G401 (cell line): Measurements from ENCODE around the gene GYS2. TPM values are rescaled to one million over a fixed set of nuclear protein-coding genes. Genes with fewer than 3 reads are reported as not detected.
A peak's percentile ranks its signal among the peaks of the same experiment; 100 is the strongest.
"Not testable (repeated sequence)": the region's sequence is repeated elsewhere in the genome, so short reads cannot be mapped to it uniquely, and the experiment has no call there.

Experiments used
- DNase-seq: peaks from one replicate; pipeline ENCODE4 v3.0.0-alpha.2; 2015; ENCODE audit warnings: low spot score
- in situ Hi-C: cut with HindIII; loops from 2 replicates; pipeline ENCODE4 v1.10.0; 2016; ENCODE audit warnings: low sequenced_read_pairs, mixed read lengths
- total RNA-seq: library from RNA; depleted of rRNA; stranded (reverse); fragments of >200 nt; shearing (Covaris generic); gene quantifications from 2 replicates; pipeline ENCODE4 v1.2.3, GENCODE V29; 2014; rRNA removed

GYS2 gene
- not detected in 2 replicates for total RNA-seq

GRCh38 chr12:21604245-21605101 is at the start of gene GYS2:
Gene GYS2, minus strand, starts transcription at chr12:21604847. Its CDS starts 255 bp downstream, at chr12:21604592.
- in situ Hi-C loops, result no loop called here
- DNase-seq, result no peak

- in situ Hi-C loops, result no loop called here
- peak; percentile 76 for DNase-seq
Observed at GRCh38 chr12:21651821-21652220, 47.2 kb upstream of the GYS2 start.

- in situ Hi-C loops, result no loop called here
- no peak for DNase-seq
Observed at GRCh38 chr12:21650997-21651396, 46.4 kb upstream of the GYS2 start.

DNA sequence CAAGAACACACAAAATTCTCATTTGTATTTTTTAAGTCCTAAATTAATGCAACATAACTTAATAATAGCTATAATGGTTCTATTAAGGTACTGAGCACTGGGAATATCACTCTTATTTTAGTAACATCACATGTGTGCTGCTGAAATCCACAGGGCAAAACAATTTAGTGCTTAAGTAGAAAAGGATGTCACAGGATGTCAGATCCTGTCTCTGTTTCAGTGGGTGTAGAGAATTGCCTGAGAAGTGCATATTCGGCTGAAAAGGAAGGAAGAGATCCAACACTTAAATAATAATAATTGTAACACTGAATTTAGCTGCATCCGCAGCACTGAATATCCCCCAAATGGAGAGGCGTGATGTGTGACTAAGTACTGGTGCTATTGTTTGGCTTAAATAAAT is 44.4 kb upstream of the GYS2 start:
- in situ Hi-C loops, result no loop called here
- DNase-seq, result no peak

DNA sequence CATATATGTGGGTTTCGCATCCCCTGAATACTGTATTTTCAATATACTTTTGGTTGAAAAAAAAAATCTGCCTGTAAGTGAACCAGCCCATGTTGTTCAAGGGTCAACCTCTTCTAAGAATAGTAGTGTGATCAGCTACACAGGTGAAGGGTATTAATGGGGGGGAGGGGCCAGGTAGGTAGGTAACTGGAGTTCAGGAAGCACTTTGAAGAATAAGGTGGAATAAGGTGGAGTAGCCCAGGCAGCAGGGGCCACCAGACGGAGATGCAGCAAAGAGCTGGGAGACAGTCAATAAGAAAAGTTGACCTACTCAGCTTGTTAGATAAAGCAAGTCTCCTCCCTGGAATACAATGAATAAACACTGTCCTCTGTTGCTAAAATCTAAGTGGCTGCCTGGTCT is 43.7 kb upstream of the GYS2 start:
- in situ Hi-C loops, result no loop called here
- DNase-seq, result no peak

GRCh38 chr12:21647179-21647578 is 42.5 kb upstream of the GYS2 start:
- in situ Hi-C loops, result no loop called here
- DNase-seq, result no peak

- in situ Hi-C loops, DNase-seq: not testable (repeated sequence)
Observed at GRCh38 chr12:21645041-21645500, 40.4 kb upstream of the GYS2 start.

GRCh38 chr12:21644516-21644915 is 39.9 kb upstream of the GYS2 start:
- in situ Hi-C loops, result no loop called here
- DNase-seq, result no peak

DNA sequence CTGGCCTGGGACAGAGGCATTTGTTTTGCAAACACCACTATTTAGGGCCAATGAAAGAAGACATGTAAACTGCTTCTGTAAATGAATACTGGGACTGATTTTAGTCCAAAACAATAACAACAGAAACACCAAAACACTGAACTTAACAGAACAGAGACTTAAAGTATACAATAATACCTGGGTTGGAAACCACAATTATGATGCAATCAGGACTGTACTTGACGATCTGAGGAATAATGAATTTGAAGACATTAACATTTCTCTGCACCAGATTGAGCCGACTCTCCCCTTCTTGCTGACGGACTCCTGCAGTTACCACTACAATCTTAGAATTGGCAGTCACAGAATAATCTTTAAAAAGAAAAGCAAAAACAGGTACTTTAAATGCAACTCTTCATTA is 39.1 kb upstream of the GYS2 start:
- in situ Hi-C loops, result no loop called here
- no peak for DNase-seq

DNA sequence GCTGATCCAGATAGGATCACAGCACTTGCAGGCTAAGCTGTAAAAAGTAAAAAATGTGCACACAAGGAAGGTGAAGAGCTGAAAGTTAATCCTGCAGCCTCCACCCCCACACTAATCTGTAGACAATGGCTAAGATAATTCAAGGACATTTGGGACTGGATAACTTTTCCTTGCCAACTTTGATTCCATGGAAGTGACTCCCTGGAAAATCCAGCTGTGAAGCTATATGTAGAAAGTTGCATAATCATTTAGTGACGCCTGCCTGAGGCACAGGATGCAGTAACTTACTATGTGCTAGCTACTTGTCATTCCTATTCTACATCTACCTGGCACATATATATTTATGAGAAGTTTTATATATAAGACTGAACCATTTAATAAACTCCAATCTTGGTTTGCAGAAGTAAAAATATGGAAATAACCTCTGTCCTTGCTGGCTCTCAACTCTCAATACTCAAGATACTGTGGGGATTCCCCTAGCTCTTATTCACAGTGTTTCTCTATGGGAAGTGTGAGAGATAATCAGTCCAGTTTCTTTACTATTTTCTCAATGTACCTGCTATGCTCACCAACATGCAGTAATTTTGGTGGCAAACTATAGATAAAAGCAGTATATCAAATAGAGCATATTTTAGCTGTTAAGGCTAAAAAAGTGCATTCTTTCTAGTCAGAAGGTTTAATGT is 38.2 kb upstream of the GYS2 start:
- in situ Hi-C loops, result no loop called here
- DNase-seq, result no peak

DNA sequence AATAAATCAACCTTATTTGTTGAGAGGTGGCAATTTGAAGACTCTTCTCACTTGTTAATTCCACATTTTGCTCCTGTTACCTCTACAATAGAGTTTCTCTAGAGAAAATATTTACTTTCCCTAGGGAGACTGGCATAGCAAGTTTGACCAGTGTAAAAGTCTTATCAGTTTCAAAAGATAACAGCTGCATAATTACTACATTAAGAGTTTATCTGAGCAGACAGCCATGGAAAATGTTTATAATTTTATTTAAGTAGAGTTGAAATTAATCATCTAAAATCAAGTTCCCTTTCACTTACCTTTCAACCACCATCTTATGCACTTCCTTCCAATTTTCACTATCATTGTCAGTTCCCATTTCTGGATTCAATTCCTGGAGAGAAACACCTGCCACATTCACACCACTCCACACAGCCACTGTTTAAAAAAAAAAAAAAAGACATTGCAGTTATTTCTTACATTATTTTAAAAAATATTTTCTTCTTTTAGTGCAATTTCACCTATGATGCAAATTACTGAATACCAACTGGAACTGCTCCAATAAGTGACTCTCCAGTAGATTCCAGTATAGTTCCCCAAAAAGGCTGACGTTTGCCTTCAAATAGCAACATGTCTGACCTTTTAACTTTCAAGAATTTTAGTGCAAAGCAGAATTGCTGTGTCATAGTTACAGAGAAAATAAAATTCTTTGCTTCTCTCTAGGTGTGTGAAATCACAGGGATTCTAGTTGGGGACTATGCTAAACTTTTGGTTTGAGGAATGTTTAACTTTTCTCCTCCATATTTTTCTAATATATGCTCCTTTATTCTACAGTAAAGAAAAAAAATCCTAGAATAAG is 33.6 kb upstream of the GYS2 start:
- DNase-seq, result no peak
- in situ Hi-C loops, result no loop called here

DNA sequence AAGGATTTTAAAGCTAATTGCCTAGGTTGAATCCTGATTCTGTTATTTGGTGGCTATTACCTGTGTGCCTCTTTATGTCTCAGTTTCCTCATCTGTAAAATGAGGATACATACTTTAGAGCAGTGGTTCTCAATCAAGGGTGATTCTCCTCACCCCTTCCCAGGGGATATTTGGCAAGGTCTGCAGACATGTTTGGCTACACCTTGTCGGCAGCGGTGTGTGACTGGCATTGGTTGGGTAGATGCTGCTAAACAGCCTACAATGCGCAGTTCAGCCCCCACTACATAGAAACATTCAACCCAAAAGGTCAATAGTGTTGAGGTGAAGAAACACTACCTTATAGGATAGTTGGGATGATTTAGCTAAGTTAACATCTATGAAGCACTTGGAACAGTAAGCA is 29.6 kb upstream of the GYS2 start:
- in situ Hi-C loops, result no loop called here

DNA sequence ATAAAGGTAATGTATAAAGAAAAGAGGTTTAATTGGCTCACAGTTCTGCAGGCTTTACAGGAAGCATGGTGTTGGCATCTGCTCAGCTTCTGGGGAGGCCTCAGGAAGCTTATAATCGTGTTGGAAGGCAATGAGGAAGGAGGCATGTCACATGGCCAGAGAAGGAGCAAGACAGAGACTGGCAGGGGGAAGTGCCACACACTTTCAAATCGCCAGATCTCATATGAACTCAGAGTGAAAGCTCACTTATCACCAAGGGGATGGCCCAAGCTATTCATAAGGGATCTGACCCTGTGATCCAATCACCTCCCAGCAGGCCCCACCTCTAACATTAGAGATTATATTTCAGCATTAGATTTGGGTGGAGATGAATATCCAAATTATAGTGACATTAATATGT is 26.7 kb upstream of the GYS2 start:
- no peak for DNase-seq
- in situ Hi-C loops, result no loop called here

More for the DNA sequence above, 29.6 kb upstream of the GYS2 start:
- DNase-seq, result no peak

- DNase-seq, result no peak
- in situ Hi-C loops, result no loop called here
Observed at GRCh38 chr12:21627924-21628323, 23.3 kb upstream of the GYS2 start.

DNA sequence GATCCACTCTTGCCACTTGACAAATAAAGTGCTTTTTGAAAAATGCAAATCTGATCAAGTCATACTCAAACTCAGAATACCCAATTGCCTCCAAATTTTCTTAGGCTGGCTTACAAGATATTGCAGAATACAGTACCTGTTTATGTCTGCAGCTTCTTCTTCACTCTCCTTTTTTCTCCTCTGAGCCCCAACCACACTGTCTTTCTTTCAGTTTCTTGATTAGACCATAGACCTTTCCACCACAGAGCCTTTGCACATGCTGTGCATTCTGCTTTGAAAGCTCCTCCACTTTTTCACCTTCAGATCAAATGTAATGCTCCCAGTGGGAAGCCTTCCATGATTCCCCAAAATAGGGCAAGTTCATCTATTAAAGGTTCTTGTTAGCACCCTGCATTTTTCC is 13.9 kb upstream of the GYS2 start:
- in situ Hi-C loops, result no loop called here
- DNase-seq, result no peak

DNA sequence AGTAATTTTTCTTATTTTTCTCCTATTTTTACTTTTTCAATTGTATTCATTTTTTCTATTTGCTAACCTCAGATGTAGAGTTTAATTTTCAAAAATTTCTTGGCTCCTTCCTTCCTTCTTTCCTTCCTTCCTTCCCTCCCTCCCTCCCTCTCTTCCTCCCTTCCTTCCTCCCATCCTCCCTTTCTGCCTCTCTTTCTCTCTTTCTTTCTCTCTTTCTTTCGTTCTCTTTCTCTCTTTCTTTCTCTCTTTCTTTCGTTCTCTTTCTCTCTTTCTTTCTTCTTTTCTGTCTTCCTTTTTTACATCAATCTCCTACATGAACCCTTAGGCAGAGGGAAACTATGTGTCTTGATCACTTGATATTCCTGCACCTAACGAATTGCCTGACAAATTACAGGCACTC is 12.4 kb upstream of the GYS2 start:
- in situ Hi-C loops, result no loop called here
- no peak for DNase-seq

- in situ Hi-C loops, result no loop called here
- no peak for DNase-seq
Observed at GRCh38 chr12:21615431-21615830, 10.8 kb upstream of the GYS2 start.

DNA sequence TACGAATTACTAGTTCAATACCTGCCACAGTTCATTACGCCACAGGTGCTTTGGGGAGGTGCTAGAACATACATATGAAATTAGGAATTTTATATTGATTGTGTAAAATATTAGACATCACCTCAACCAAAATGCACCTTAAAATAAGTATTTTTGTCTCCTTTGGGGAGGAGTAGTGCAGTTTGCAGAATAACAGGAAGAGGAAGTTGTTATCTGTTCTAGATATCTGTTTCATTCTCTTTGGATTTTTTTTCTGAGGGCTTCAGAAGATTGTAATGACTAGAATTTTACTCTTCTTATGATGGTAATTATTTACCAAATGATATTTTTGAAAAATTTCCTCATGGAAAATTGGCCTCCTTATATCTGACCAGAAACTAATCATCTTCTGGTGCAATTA is 9.9 kb upstream of the GYS2 start:
- DNase-seq, result no peak
- in situ Hi-C loops, result no loop called here

DNA sequence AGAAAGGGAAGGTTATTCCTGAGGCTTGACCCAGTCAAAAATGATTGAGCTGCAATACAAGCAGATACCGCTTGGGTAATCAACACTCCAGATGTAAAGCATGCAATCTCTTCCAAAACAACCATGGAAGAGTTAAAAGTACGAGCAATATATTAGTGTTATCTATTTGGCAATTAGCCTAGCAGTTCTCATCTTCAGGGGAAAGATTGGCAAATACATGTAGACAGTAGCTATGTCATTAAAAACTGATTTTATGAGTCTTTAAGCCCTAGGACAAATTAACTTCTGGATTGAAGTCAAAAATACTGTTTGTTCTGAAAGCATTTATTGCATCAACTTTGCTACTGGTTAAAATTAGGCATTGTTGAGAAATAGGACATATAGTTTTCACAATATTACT is 9.3 kb upstream of the GYS2 start:
- in situ Hi-C loops, result no loop called here
- no peak for DNase-seq

DNA sequence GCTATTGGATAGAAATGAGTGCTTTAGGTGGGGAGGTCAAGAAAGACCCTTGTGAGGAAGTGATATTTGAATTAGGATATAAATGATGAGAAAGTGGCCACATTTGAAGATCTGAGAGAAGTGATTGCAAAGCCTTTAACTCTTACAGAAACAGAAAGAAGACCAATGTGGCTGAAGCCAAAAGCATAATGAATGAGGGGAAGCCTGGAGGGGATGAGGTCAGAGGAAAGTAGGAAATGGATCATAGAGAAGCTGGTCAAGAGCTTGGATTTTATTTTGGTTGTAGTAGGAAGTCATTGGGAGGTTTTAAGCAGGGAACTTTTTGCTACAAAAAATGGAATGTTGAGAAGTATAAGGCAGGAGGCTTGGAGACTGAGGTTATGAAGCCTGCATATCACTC is 3.5 kb upstream of the GYS2 start:
- in situ Hi-C loops, result no loop called here
- DNase-seq, result no peak
